Heart left ventricle (tissue), 13 donors: ENCODE data around the gene PRPF38B.

Experiments
- POLR2A ChIP-seq, 2 donors: fragments of 450-650 bp; IDR thresholded peaks; one replicate each; pipeline ENCODE4 v1.6.1; 2017; ENCODE audit warnings: antibody characterized with exemption in 2 of 2, mild to moderate bottlenecking in 2 of 2, moderate library complexity in 2 of 2
- TF ChIP-seq, protein P1 (sequence below), 12 donors: fragments of 200-600 bp; sonication (generic) in 4 of 12; IDR thresholded peaks; one replicate each; pipeline versions ENCODE4 v1.5.0 to v1.8.0; 2018 to 2022; ENCODE audit warnings: antibody characterized with exemption in 12 of 12, mild to moderate bottlenecking in 5 of 12
- donor health status: ischemic (EF 13 %, LVEDD 7.1; RV severe dilation, severe dysfunction).
- donor health status: DM: no; HTN: yes; CAD: no.
- donor health status: DM: no; HTN: no; CAD: no.
- donor health status: ischemic (EF 25% LVEDD 6.9; RV normal size, moderate dysfunction).
- donor health status: ischemic (EF 25% LVEDD 5.7; RV mildly dilated, moderate dysfunction).
- donor health status: ischemic (EF 35%, LVEDD 5.7; RV mildly dilated, moderate dysfunction).
- donor health status: nonischemic (EF 11% LVEDD 7.7; RV severe dilation, severe dysfunction).
- donor health status: DM: yes; HTN: yes; CAD: no.
- donor health status: PGD.
- donor health status: ischemic (EF 29% LVEDD 5.4; RV normal size, mild dysfunction).
- donor health status: nonischemic (EF 23%, LVEDD 6.1; RV moderate dilation, normal function).

DNA sequence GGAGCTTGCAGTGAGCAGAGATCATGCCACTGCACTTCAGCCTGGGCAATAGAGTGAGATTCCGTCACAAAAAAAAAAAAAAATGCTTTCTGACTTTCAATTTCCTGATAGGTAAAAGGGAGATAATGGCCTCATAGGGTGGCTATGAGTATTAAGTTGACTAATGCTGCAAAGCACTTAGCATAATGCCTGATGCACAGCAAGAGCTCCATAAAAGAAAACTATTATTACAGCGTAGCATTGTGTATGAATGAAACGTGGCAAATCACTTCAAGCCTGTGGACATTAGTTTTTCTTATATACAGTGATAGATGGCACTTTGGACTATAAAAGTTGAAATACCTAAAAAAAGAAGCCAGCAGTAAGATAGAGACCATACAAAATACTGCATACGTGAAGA is 37.4 kb downstream of the PRPF38B start:
- TF ChIP-seq, protein P1, sequence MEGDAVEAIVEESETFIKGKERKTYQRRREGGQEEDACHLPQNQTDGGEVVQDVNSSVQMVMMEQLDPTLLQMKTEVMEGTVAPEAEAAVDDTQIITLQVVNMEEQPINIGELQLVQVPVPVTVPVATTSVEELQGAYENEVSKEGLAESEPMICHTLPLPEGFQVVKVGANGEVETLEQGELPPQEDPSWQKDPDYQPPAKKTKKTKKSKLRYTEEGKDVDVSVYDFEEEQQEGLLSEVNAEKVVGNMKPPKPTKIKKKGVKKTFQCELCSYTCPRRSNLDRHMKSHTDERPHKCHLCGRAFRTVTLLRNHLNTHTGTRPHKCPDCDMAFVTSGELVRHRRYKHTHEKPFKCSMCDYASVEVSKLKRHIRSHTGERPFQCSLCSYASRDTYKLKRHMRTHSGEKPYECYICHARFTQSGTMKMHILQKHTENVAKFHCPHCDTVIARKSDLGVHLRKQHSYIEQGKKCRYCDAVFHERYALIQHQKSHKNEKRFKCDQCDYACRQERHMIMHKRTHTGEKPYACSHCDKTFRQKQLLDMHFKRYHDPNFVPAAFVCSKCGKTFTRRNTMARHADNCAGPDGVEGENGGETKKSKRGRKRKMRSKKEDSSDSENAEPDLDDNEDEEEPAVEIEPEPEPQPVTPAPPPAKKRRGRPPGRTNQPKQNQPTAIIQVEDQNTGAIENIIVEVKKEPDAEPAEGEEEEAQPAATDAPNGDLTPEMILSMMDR (IDR thresholded peaks at IDR 0.05): no peak
- TF ChIP-seq POLR2A (IDR thresholded peaks at IDR 0.05): no peak
